Panc1 (cell line): ENCODE data around the gene CNTRL. TPM values are rescaled to one million over a fixed set of nuclear protein-coding genes. Genes with fewer than 3 reads are reported as not detected.

Source experiments
- ATAC-seq: fragments of 200-7000 bp; cut with Tn5 transposase; 2 replicates; pipeline ENCODE4 v1.9.1; 2020; ENCODE audit warnings: mild to moderate bottlenecking, moderate library complexity
- BruUV-seq: library from RNA; stranded (reverse); fragments of 400-500 nt; replicated peaks from 2 replicates; lab custom pipeline; 2021; lab: Mats Ljungman, UMichigan
- CTCF ChIA-PET: fragments of 300-600 bp; sonication (Branson Sonifier 250); formaldehyde crosslinking; loops from one replicate; lab custom pipeline; 2022; ENCODE audit warnings: antibody characterized with exemption; lab: Charles Lee
- POLR2A ChIA-PET: fragments of 300-600 bp; sonication (Branson Sonifier 250); formaldehyde crosslinking; loops from one replicate; lab custom pipeline; 2022; ENCODE audit warnings: antibody characterized with exemption; lab: Charles Lee
- DNase-seq: peaks from one replicate; pipeline ENCODE4 v3.0.0-alpha.2; 2010; ENCODE audit warnings: low read depth, low spot score
- H3K27ac ChIP-seq: 2 replicates; pipeline ENCODE4 v1.5.1; 2011; ENCODE audit warnings: mild to moderate bottlenecking, low read length, inconsistent platforms
- H3K27me3 ChIP-seq: fragments of 200-500 bp; sonication (Bioruptor generic); 2 replicates; pipeline ENCODE4 v1.6.0; 2014; ENCODE audit warnings: low read length, inconsistent platforms; ENCODE audit not compliant: control insufficient read depth, insufficient read depth
- H3K36me3 ChIP-seq: fragments of 200-500 bp; sonication (Bioruptor generic); 2 replicates; pipeline ENCODE4 v1.5.1; 2014; ENCODE audit warnings: inconsistent platforms, mild to moderate bottlenecking, low read length, moderate library complexity; ENCODE audit not compliant: control insufficient read depth, insufficient read depth
- H3K4me1 ChIP-seq: 2 replicates; pipeline ENCODE4 v1.5.1; 2011; ENCODE audit warnings: inconsistent platforms, mild to moderate bottlenecking, low read length, moderate library complexity; ENCODE audit not compliant: control insufficient read depth, insufficient read depth
- H3K4me3 ChIP-seq, 2 experiments: 2 replicates each; pipeline ENCODE4 v1.5.1; 2011 to 2012; ENCODE audit warnings: low read depth in 2 of 2, low read length in 2 of 2, mild to moderate bottlenecking in 2 of 2, inconsistent platforms in 1 of 2, moderate library complexity in 1 of 2
- H3K9me3 ChIP-seq: fragments of 200-500 bp; sonication (Bioruptor generic); 2 replicates; pipeline ENCODE4 v1.5.1; 2014; ENCODE audit warnings: low read depth, mild to moderate bottlenecking, inconsistent platforms, low read length, moderate library complexity; ENCODE audit not compliant: control insufficient read depth, insufficient read depth
- POLR2AphosphoS5 ChIP-seq: IDR thresholded peaks from 2 replicates; pipeline ENCODE4 v1.6.1; 2012; ENCODE audit warnings: mild to moderate bottlenecking, low read depth, low read length, moderate library complexity
- REST ChIP-seq, 2 experiments: IDR thresholded peaks; 2 replicates each; pipeline ENCODE4 v1.6.1; 2011 to 2012; ENCODE audit warnings: low read depth in 2 of 2, control low read depth in 1 of 2, low read length in 1 of 2, mild to moderate bottlenecking in 1 of 2, moderate library complexity in 1 of 2; ENCODE audit not compliant: insufficient read depth in 1 of 2
- SIN3A ChIP-seq: IDR thresholded peaks from 2 replicates; pipeline ENCODE4 v1.6.1; 2012; ENCODE audit warnings: low read depth, mild to moderate bottlenecking, low read length, moderate library complexity, borderline replicate concordance; ENCODE audit not compliant: insufficient read depth
- TCF7L2 ChIP-seq: IDR thresholded peaks from 2 replicates; pipeline ENCODE4 v1.6.1; 2011; ENCODE audit warnings: mild to moderate bottlenecking, low read depth, low read length, inconsistent platforms
- in situ Hi-C: cut with HindIII; loops from 2 replicates; pipeline ENCODE4 v1.10.0; 2016; ENCODE audit warnings: low sequenced_read_pairs, low pct_unique_long_range_greater_than_20kb
- intact Hi-C: fragments of 100-400 bp; cut with micrococcal nuclease; formaldehyde crosslinking; loops from one replicate; pipeline ENCODE4 v1.10.0; 2022; ENCODE audit not compliant: unreplicated experiment
- total RNA-seq: library from RNA; stranded (reverse); gene quantifications from one replicate; pipeline ENCODE4 v1.2.1, GENCODE V29; 2021; ENCODE audit not compliant: unreplicated experiment
- TF ChIP-seq, protein P1 (sequence below): fragments of 450-650 bp; IDR thresholded peaks from 2 replicates; pipeline ENCODE4 v1.5.1; 2017; ENCODE audit warnings: mild to moderate bottlenecking

CNTRL gene
- total RNA-seq, 1 experiment from 2014 or later: 11.5 TPM

DNA sequence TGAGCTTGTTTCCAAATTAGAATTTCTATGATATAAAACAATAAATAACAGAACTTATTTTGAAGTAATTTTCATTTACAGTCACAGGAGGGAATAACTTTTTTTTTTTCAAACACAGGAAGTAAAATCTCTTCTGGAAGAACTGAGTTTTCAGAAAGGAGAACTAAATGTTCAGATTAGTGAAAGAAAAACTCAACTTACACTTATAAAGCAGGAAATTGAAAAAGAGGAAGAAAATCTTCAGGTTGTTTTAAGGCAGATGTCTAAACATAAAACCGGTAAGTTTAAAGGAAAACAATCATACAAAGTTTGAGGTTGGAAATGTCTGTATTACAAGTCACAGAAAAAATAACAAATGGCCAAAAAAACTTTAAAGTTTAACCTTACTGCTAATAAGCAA, 85.3 kb downstream of the CNTRL start:
- ATAC-seq (no peak), DNase-seq (no peak)
- Histone ChIP-seq H3K9me3 (no peaks in the 10 kb centered on the region), H3K27me3 (no peaks in the 10 kb centered on the region), H3K4me1 (no peaks in the 10 kb centered on the region), H3K4me3 (no peak overlapping the region), H3K36me3 (peaks cover 9% of the 10 kb centered on the region), H3K27ac (no peak overlapping the region)
- intact Hi-C loops: no loop called here
- TF ChIP-seq, protein P1, sequence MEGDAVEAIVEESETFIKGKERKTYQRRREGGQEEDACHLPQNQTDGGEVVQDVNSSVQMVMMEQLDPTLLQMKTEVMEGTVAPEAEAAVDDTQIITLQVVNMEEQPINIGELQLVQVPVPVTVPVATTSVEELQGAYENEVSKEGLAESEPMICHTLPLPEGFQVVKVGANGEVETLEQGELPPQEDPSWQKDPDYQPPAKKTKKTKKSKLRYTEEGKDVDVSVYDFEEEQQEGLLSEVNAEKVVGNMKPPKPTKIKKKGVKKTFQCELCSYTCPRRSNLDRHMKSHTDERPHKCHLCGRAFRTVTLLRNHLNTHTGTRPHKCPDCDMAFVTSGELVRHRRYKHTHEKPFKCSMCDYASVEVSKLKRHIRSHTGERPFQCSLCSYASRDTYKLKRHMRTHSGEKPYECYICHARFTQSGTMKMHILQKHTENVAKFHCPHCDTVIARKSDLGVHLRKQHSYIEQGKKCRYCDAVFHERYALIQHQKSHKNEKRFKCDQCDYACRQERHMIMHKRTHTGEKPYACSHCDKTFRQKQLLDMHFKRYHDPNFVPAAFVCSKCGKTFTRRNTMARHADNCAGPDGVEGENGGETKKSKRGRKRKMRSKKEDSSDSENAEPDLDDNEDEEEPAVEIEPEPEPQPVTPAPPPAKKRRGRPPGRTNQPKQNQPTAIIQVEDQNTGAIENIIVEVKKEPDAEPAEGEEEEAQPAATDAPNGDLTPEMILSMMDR: no peak
- no peak for TF ChIP-seq POLR2AphosphoS5
- no peak for TF ChIP-seq REST (IDR thresholded peaks at IDR 0.05; ENCODE audit: insufficient read depth in 1 of 2, low read depth in 2 of 2, low read length in 1 of 2)
- TF ChIP-seq TCF7L2: no peak
- TF ChIP-seq SIN3A: no peak
- ChIA-PET POLR2A (no interaction called here), CTCF (no interaction called here)
- in situ Hi-C loops: no loop called here
- no TSS peak for BruUV-seq

DNA sequence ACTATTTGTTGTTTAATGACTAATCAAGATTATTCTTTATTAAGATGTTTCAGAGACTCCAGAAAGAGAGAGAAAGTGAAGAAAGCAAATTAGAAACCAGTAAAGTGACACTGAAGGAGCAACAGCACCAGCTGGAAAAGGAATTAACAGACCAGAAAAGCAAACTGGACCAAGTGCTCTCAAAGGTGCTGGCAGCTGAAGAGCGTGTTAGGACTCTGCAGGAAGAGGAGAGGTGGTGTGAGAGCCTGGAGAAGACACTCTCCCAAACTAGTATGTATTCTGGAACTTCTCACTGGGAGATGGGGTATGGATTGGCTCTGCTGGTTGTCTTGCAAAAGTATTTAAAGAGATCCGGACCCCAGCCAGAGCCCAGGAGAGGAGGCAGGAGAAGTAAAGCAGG, 93.3 kb downstream of the CNTRL start:
- DNase-seq: no peak
- Histone ChIP-seq H3K4me3 (no peak overlapping the region), H3K4me1 (no peaks in the 10 kb centered on the region), H3K36me3 (peaks cover 2% of the 10 kb centered on the region), H3K27me3 (no peaks in the 10 kb centered on the region), H3K27ac (no peak overlapping the region), H3K9me3 (no peaks in the 10 kb centered on the region)
- ATAC-seq: no peak
- in situ Hi-C loops: no loop called here
- TF ChIP-seq, protein P1: no peak
- TF ChIP-seq TCF7L2 (no peak), SIN3A (no peak), REST (IDR thresholded peaks at IDR 0.05; ENCODE audit: insufficient read depth in 1 of 2, low read depth in 2 of 2, low read length in 1 of 2) (no peak), POLR2AphosphoS5 (no peak)
- POLR2A ChIA-PET: no interaction called here
- intact Hi-C loops: no loop called here
- no TSS peak for BruUV-seq
- CTCF ChIA-PET: no interaction called here
